Neural cell (in vitro differentiated cells): ENCODE data around the gene ZNF618. TPM values are rescaled to one million over a fixed set of nuclear protein-coding genes. Genes with fewer than 3 reads are reported as not detected.

Experiments
- H2AFZ ChIP-seq: fragments of 200-600, 300-800 bp; sonication (generic), shearing (Covaris generic); 2 replicates; pipeline ENCODE4 v1.6.0; 2014; ENCODE audit warnings: low read depth, mild to moderate bottlenecking, antibody characterized with exemption, low read length, moderate library complexity
- H3F3A ChIP-seq: fragments of 200-600 bp; shearing (Covaris generic); 2 replicates; pipeline ENCODE4 v1.6.1; 2016; ENCODE audit warnings: mild to moderate bottlenecking, moderate library complexity, mixed read lengths, antibody characterized with exemption, low read length; ENCODE audit not compliant: insufficient read depth, poor library complexity, severe bottlenecking
- H3K27ac ChIP-seq: fragments of 200-600, 300-800 bp; sonication (generic), shearing (Covaris generic); 2 replicates; pipeline ENCODE4 v1.5.1; 2014; ENCODE audit warnings: mild to moderate bottlenecking, low read length, moderate library complexity
- H3K27me3 ChIP-seq: fragments of 300-800, 200-600 bp; sonication (generic), shearing (Covaris generic); 2 replicates; pipeline ENCODE4 v1.6.0; 2014; ENCODE audit warnings: mild to moderate bottlenecking, low read depth, low read length, moderate library complexity; ENCODE audit not compliant: insufficient read depth
- H3K36me3 ChIP-seq: fragments of 300-800, 200-600 bp; sonication (generic), shearing (Covaris generic); 2 replicates; pipeline ENCODE4 v1.5.1; 2014; ENCODE audit warnings: mild to moderate bottlenecking, antibody characterized with exemption, low read length, moderate library complexity; ENCODE audit not compliant: insufficient read depth
- H3K4me2 ChIP-seq: fragments of 300-800, 200-600 bp; sonication (generic), shearing (Covaris generic); 2 replicates; pipeline ENCODE4 v1.6.0; 2014; ENCODE audit warnings: mild to moderate bottlenecking, low read length
- H3K4me3 ChIP-seq: fragments of 300-800, 200-600 bp; sonication (generic), shearing (Covaris generic); 2 replicates; pipeline ENCODE4 v1.5.1; 2014; ENCODE audit warnings: mild to moderate bottlenecking, low read length, moderate library complexity
- H3K79me2 ChIP-seq: fragments of 200-600 bp; shearing (Covaris generic); replicated peaks from 2 replicates; pipeline ENCODE4 v1.6.0; 2014; ENCODE audit warnings: mild to moderate bottlenecking, low read length, moderate library complexity; ENCODE audit not compliant: insufficient read depth
- H3K9ac ChIP-seq: fragments of 300-800, 200-600 bp; sonication (generic), shearing (Covaris generic); 2 replicates; pipeline ENCODE4 v1.6.1; 2016; ENCODE audit warnings: mild to moderate bottlenecking, low read length, mixed read lengths
- H3K9me2 ChIP-seq: fragments of 200-600 bp; shearing (Covaris generic); 2 replicates; pipeline ENCODE4 v1.6.1; 2016; ENCODE audit warnings: mild to moderate bottlenecking, low read length, mixed read lengths; ENCODE audit not compliant: insufficient read depth
- H3K9me3 ChIP-seq: fragments of 200-600, 300-800 bp; sonication (generic), shearing (Covaris generic); 2 replicates; pipeline ENCODE4 v1.6.1; 2016; ENCODE audit warnings: mild to moderate bottlenecking, mixed run types, low read length, moderate library complexity, mixed read lengths
- H4K20me1 ChIP-seq: fragments of 200-600 bp; shearing (Covaris generic); 2 replicates; pipeline ENCODE4 v1.6.1; 2016; ENCODE audit warnings: mild to moderate bottlenecking, mixed run types; ENCODE audit not compliant: insufficient read depth
- EP300 ChIP-seq: fragments of 450-650 bp; conservative IDR thresholded peaks from 2 replicates; pipeline ENCODE4 v1.6.1; 2014; ENCODE audit warnings: antibody characterized with exemption, mild to moderate bottlenecking, moderate library complexity; ENCODE audit not compliant: poor library complexity, severe bottlenecking
- EZH2 ChIP-seq: fragments of 200-600, 300-800 bp; shearing (Covaris generic), sonication (generic); IDR thresholded peaks from 2 replicates; pipeline ENCODE4 v1.6.1; 2014; ENCODE audit warnings: antibody characterized with exemption, low read length, borderline replicate concordance, mild to moderate bottlenecking; ENCODE audit not compliant: insufficient read depth, poor library complexity, severe bottlenecking
- MXI1 ChIP-seq: fragments of 450-650 bp; conservative IDR thresholded peaks from 2 replicates; pipeline ENCODE4 v1.6.1; 2014; ENCODE audit warnings: antibody characterized with exemption, mild to moderate bottlenecking; ENCODE audit not compliant: poor library complexity, severe bottlenecking
- POLR2AphosphoS5 ChIP-seq: IDR thresholded peaks from 2 replicates; pipeline ENCODE4 v1.6.1; 2012
- RAD21 ChIP-seq: fragments of 450-650 bp; conservative IDR thresholded peaks from 2 replicates; pipeline ENCODE4 v1.6.1; 2014; ENCODE audit warnings: antibody characterized with exemption, mild to moderate bottlenecking, moderate library complexity
- REST ChIP-seq: IDR thresholded peaks from 2 replicates; pipeline ENCODE4 v1.6.1; 2012; ENCODE audit warnings: borderline replicate concordance
- SMC3 ChIP-seq: fragments of 450-650 bp; conservative IDR thresholded peaks from 2 replicates; pipeline ENCODE4 v1.6.1; 2014; ENCODE audit warnings: antibody characterized with exemption, mild to moderate bottlenecking, moderate library complexity; ENCODE audit not compliant: poor library complexity
- TAF1 ChIP-seq: IDR thresholded peaks from 2 replicates; pipeline ENCODE4 v1.6.1; 2012; ENCODE audit warnings: low read depth
- polyA plus RNA-seq: library from polyadenylated mRNA; depleted of rRNA; stranded (reverse); fragments of >200 nt; gene quantifications from 2 replicates; pipeline ENCODE4 v1.2.3, GENCODE V29; 2014
- TF ChIP-seq, protein P1 (sequence below): fragments of 450-650 bp; IDR thresholded peaks from 2 replicates; pipeline ENCODE4 v1.5.1; 2014; ENCODE audit warnings: antibody characterized with exemption, mild to moderate bottlenecking, moderate library complexity; ENCODE audit not compliant: poor library complexity, severe bottlenecking

Gene ZNF618
- polyA plus RNA-seq, 1 donor from 2014 or later = 7.1 TPM

- H3K9me3 ChIP-seq = no peaks in the 10 kb centered on the region
- no peaks in the 10 kb centered on the region for H3K27me3 ChIP-seq
- peaks cover 4% of the 10 kb centered on the region for H3K79me2 ChIP-seq
- H3K4me2 ChIP-seq = no peak overlapping the region
- H3K9me2 ChIP-seq = no peaks in the 10 kb centered on the region
- no peak overlapping the region for H3K9ac ChIP-seq
- no peak overlapping the region for H3K27ac ChIP-seq
- TF ChIP-seq SMC3 (no peak), REST (no peak), RAD21 (no peak), POLR2AphosphoS5 (no peak), MXI1 (no peak), EZH2 (no peak), EP300 (no peak), TAF1 (no peak)
- TF ChIP-seq, protein P1, sequence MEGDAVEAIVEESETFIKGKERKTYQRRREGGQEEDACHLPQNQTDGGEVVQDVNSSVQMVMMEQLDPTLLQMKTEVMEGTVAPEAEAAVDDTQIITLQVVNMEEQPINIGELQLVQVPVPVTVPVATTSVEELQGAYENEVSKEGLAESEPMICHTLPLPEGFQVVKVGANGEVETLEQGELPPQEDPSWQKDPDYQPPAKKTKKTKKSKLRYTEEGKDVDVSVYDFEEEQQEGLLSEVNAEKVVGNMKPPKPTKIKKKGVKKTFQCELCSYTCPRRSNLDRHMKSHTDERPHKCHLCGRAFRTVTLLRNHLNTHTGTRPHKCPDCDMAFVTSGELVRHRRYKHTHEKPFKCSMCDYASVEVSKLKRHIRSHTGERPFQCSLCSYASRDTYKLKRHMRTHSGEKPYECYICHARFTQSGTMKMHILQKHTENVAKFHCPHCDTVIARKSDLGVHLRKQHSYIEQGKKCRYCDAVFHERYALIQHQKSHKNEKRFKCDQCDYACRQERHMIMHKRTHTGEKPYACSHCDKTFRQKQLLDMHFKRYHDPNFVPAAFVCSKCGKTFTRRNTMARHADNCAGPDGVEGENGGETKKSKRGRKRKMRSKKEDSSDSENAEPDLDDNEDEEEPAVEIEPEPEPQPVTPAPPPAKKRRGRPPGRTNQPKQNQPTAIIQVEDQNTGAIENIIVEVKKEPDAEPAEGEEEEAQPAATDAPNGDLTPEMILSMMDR = no peak
- H4K20me1 ChIP-seq = no peaks in the 10 kb centered on the region
- H2AFZ ChIP-seq = no peak overlapping the region
- no peaks in the 10 kb centered on the region for H3F3A ChIP-seq
- H3K36me3 ChIP-seq = peaks cover 6% of the 10 kb centered on the region
- H3K4me3 ChIP-seq = no peak overlapping the region
These were observed 141.9 kb downstream of the ZNF618 start for GRCh38 chr9:114017741-114018715.

- Histone ChIP-seq H3K9me2 (no peaks in the 10 kb centered on the region), H3F3A (no peaks in the 10 kb centered on the region), H3K79me2 (peaks cover 4% of the 10 kb centered on the region), H3K36me3 (peaks cover 26% of the 10 kb centered on the region), H4K20me1 (no peaks in the 10 kb centered on the region), H3K4me3 (no peak overlapping the region), H3K9me3 (peaks cover 3% of the 10 kb centered on the region), H3K27me3 (no peaks in the 10 kb centered on the region), H2AFZ (no peak overlapping the region), H3K9ac (no peak overlapping the region), H3K27ac (no peak overlapping the region), H3K4me2 (no peak overlapping the region)
- TF ChIP-seq, protein P1 = no peak
- TF ChIP-seq EZH2 (no peak), SMC3 (no peak), TAF1 (no peak), REST (no peak), EP300 (no peak), POLR2AphosphoS5 (no peak), MXI1 (no peak), RAD21 (no peak)
These were observed 145.5 kb downstream of the ZNF618 start for GRCh38 chr9:114021578-114021977.
